Lung (tissue), 12 donors: ENCODE measurements around the gene PRDM16. TPM values are rescaled to one million over a fixed set of nuclear protein-coding genes. Genes with fewer than 3 reads are reported as not detected.
"Not testable (repeated sequence)": the region's sequence is repeated elsewhere in the genome, so short reads cannot be mapped to it uniquely, and the experiment has no call there.

Source experiments
- ATAC-seq: fragments of 200-7000 bp; cut with Tn5 transposase; one replicate; pipeline ENCODE4 v1.9.1; 2020; ENCODE audit warnings: moderate number of reproducible peaks; ENCODE audit not compliant: insufficient read depth, low FRiP score
- DNase-seq, 3 donors: peaks; one replicate each; pipeline ENCODE4 v3.0.0-alpha.2; 2013 to 2017
- H3K27ac ChIP-seq, 2 donors: one replicate each; pipeline ENCODE4 v1.5.1; 2013; ENCODE audit warnings: mild to moderate bottlenecking in 2 of 2, moderate library complexity in 2 of 2, control low read depth in 1 of 2, inconsistent platforms in 1 of 2, low read depth in 1 of 2, low read length in 1 of 2
- H3K27me3 ChIP-seq, 3 donors: one replicate each; pipeline ENCODE4 v1.5.1; 2013; ENCODE audit warnings: low read length in 2 of 3; ENCODE audit not compliant: control insufficient read depth in 3 of 3, insufficient read depth in 3 of 3
- H3K36me3 ChIP-seq, 4 donors: one replicate each; pipeline ENCODE4 v1.5.1; 2013; ENCODE audit warnings: low read length in 4 of 4, mild to moderate bottlenecking in 1 of 4, moderate library complexity in 1 of 4; ENCODE audit not compliant: control insufficient read depth in 4 of 4, insufficient read depth in 4 of 4
- H3K4me1 ChIP-seq, 5 donors: one replicate each; pipeline ENCODE4 v1.5.1; 2013; ENCODE audit warnings: low read length in 5 of 5, mild to moderate bottlenecking in 2 of 5, moderate library complexity in 1 of 5; ENCODE audit not compliant: control insufficient read depth in 5 of 5, insufficient read depth in 5 of 5
- H3K4me3 ChIP-seq: one replicate; pipeline ENCODE4 v1.5.1; 2013; ENCODE audit warnings: mild to moderate bottlenecking, control low read depth, moderate library complexity
- H3K9ac ChIP-seq, 2 donors: one replicate each; pipeline ENCODE4 v1.5.1; 2013; ENCODE audit warnings: low read length in 2 of 2, control low read depth in 1 of 2; ENCODE audit not compliant: insufficient read depth in 1 of 2
- H3K9me3 ChIP-seq, 4 donors: one replicate each; pipeline ENCODE4 v1.5.1; 2013; ENCODE audit warnings: low read length in 3 of 4, mild to moderate bottlenecking in 1 of 4, moderate library complexity in 1 of 4; ENCODE audit not compliant: control insufficient read depth in 4 of 4, insufficient read depth in 3 of 4
- CTCF ChIP-seq: IDR thresholded peaks from 2 replicates; pipeline ENCODE4 v1.5.1; 2012; ENCODE audit warnings: mild to moderate bottlenecking; ENCODE audit errors: control extremely low read depth, extremely low read depth
- WGBS, 2 donors: extraction: QIAGEN DNeasy Blood & Tissue Kit; methylation state at CpG; one replicate each; pipeline ENCODE4 v1.1.7; 2013; 5-methylcytosine and 5-hydroxymethylcytosine counted together
- polyA plus RNA-seq, 2 donors: library from polyadenylated mRNA; stranded (reverse); fragments of 200-250 nt; gene quantifications; one replicate each; pipeline ENCODE4 v1.2.1, GENCODE V29; 2013
- total RNA-seq, 2 donors: library from RNA; depleted of rRNA in 1 of 2; stranded (reverse); fragments of >200 nt in 1 of 2; gene quantifications; one replicate each; pipeline ENCODE4 v1.2.1, GENCODE V29; 2014 to 2021
- donor health status: control.
- donor health status: control.
- donor health status: Bipolar disorder and iron deficiency.
- donor health status: healthy.
- donor health status: DM: yes; HTN: yes; CAD: no.

The PRDM16 gene
- total and polyA plus RNA-seq, 4 donors = 2.4 to 36.5 (median 13.1) TPM

- Histone ChIP-seq H3K9ac (no peak overlapping the region), H3K27me3 (peaks cover 0 to 23% (median 9%) of the 10 kb centered on the region in 3 donors), H3K4me1 (no peaks in the 10 kb centered on the region), H3K9me3 (no peaks in the 10 kb centered on the region), H3K27ac (peak overlapping the region in 1 of 2 donors; percentile 73), H3K4me3 (no peak overlapping the region), H3K36me3 (no peaks in the 10 kb centered on the region)
- WGBS, 2 donors = 27 to 31% methylated on average over 19 to 22 of the region's 22 CpGs
- peak; percentile 39 to 58 (median 50) for DNase-seq
- peak; percentile 27 for TF ChIP-seq CTCF
- ATAC-seq = no peak
These were observed 214.8 kb downstream of the PRDM16 start for GRCh38 chr1:3283849-3284248.

- H3K27ac ChIP-seq = no peak overlapping the region
- H3K27me3 ChIP-seq = peaks cover 0 to 23% (median 9%) of the 10 kb centered on the region in 3 donors
- TF ChIP-seq CTCF = no peak
- H3K9ac ChIP-seq = no peak overlapping the region
- ATAC-seq = no peak
- no peak for DNase-seq
- H3K4me3 ChIP-seq = no peak overlapping the region
- H3K4me1 ChIP-seq = no peaks in the 10 kb centered on the region
- H3K9me3 ChIP-seq = no peaks in the 10 kb centered on the region
- 86 to 91% methylated on average over 14 to 15 of the region's 15 CpGs for WGBS, 2 donors
- H3K36me3 ChIP-seq = no peaks in the 10 kb centered on the region
These were observed 215.7 kb downstream of the PRDM16 start for GRCh38 chr1:3284691-3285090.

GRCh38 chr1:3285106-3285740, 216.2 kb downstream of the PRDM16 start:
- Histone ChIP-seq H3K9me3 (no peaks in the 10 kb centered on the region), H3K4me3 (no peak overlapping the region), H3K4me1 (no peaks in the 10 kb centered on the region), H3K27me3 (peaks cover 0 to 20% (median 9%) of the 10 kb centered on the region in 3 donors), H3K9ac (no peak overlapping the region), H3K27ac (no peak overlapping the region), H3K36me3 (no peaks in the 10 kb centered on the region)
- 76 to 89% methylated on average over 19 of the region's 19 CpGs for WGBS, 2 donors
- ATAC-seq (no peak), DNase-seq (no peak)
- no peak for TF ChIP-seq CTCF

GRCh38 chr1:3287095-3287494, 218.1 kb downstream of the PRDM16 start:
- H3K4me1 ChIP-seq, H3K27ac ChIP-seq, H3K4me3 ChIP-seq, ATAC-seq, H3K36me3 ChIP-seq, H3K9me3 ChIP-seq, H3K9ac ChIP-seq, DNase-seq: not testable (repeated sequence)
- WGBS, 2 donors = 94 to 95% methylated on average over 27 to 29 of the region's 33 CpGs
- peaks cover 0 to 20% (median 9%) of the 10 kb centered on the region in 3 donors for H3K27me3 ChIP-seq
